Measurements from ENCODE around the gene MOB1B.
A peak's percentile ranks its signal among the peaks of the same experiment; 100 is the strongest.
"Not testable (repeated sequence)": the region's sequence is repeated elsewhere in the genome, so short reads cannot be mapped to it uniquely, and the experiment has no call there.

Gene MOB1B

DNA sequence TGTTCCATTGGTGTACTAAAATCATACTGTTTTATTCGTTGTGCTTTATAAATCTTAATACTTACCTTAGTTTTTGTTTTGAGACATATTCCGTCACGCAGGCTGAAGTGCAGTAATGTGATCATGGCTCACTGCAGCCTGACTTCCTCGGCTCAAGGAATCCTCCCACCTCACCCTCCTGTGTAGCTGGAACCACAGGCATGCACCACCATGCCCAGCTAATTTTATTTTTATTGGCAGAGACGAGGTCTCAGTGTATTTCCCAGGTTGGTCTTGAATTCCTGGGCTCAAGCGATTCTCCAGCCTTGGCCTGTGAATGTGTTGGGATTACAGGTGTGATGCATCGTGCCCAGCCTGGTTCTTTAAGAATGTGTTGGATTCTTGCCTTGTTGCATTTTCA is 66.9 kb downstream of the MOB1B start:
- no peak for DNase-seq

DNA sequence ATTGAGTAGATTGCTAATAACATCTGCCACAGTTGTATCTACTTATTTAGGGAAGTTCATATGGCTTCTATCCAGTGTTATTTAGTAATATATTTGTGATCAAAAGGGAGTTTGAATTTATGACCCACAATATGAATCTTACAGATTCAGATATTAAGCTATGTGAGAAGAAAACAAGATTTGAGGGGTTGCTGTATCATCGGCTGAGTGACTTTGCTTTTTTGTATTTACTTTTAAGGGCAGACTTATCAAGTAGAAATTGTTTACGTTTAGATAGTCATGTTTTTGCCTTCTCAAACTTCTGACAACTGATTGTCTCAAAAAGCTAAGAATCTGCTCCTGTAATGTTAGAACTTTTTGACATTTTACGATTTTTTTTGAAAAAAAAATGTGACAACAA is 74.1 kb downstream of the MOB1B start:
- DNase-seq = no peak

GRCh38 chr4:70979445-70980008 is 77.4 kb downstream of the MOB1B start:
- DNase-seq = no peak

- no peak for DNase-seq
These were observed 78.0 kb downstream of the MOB1B start for GRCh38 chr4:70980196-70980595.

- DNase-seq = no peak
These were observed 81.9 kb downstream of the MOB1B start for GRCh38 chr4:70984106-70984505.

GRCh38 chr4:70984589-70984988 is 82.4 kb downstream of the MOB1B start:
- no peak for DNase-seq

DNA sequence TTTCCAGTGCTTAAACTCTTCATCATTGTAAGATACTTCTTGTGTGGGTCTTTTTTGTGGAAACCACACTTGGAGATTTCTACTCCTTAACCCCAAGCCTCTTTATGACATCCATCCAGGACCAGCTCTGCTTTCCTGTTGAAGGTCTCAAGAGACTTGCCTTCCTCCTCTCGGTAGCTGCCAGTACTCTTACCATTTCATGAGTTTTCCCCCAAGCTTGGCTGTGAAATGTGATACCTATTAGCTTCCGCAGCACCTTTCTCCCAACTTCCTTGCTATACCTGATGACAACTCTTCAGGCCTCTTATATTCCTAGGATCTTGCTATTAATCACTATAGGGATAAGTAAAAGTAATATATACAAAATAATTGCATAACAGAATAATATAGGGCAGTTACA is 89.4 kb downstream of the MOB1B start:
- DNase-seq = no peak

GRCh38 chr4:70992391-70992881 is 90.3 kb downstream of the MOB1B start:
- DNase-seq = no peak

DNA sequence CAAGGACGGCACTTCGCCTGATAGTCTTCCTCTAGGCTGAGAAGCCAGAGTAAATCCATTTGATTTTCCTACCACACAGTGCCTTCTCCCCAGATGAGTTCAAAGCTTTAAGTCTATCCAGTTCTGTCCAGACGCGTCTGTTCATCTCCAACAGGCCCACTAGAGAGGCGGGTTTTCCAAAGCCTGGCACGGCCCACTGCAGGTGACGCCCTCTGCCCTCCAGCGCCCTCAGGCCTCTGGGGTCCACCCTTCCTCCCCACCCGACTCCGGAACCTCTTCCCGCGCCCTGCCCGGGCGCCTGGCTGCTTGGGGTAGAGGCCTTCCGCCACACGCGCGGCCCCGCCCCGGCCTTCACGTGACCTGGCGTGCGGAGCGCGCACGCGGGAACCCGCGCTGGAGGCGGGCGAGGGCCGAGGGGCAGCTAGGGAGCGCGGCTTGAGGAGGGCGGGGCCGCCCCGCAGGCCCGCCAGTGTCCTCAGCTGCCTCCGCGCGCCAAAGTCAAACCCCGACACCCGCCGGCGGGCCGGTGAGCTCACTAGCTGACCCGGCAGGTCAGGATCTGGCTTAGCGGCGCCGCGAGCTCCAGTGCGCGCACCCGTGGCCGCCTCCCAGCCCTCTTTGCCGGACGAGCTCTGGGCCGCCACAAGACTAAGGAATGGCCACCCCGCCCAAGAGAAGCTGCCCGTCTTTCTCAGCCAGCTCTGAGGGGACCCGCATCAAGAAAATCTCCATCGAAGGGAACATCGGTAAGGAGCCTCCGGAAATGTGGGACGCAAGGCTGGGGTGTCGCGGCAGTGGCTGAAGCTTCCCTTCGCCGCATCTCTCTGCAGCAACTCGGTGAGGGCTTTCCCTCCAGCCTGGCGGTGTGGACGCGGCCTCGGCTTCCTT is 91.3 kb downstream of the MOB1B start, which contains the start of gene DCK:
TSS of gene DCK (plus strand) at position 469 of the 888 bp plus-strand sequence. CDS start at position 656, 187 bp downstream.
- DNase-seq = peak; percentile 80

- DNase-seq = no peak
These were observed 91.8 kb downstream of the MOB1B start for GRCh38 chr4:70994069-70994366.

GRCh38 chr4:70994387-70995099 is 92.4 kb downstream of the MOB1B start:
- DNase-seq = no peak

DNA sequence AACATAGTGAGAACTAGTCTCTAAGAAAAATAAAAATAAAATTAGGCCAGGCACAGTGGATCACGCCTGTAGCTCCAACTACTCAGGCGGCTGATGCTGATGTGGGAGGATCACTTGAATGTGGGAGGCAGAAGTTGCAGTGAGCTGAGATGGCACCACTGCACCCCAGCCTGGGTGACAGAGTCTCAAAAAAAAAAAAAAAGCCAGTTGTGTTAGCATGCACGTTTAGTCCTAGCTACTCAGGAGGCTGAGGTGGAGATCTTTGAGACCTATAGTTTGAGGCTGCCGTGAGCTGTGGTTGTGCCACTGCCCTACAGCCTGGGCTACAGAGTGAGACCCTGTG is 93.8 kb downstream of the MOB1B start:
- DNase-seq = no peak

DNA sequence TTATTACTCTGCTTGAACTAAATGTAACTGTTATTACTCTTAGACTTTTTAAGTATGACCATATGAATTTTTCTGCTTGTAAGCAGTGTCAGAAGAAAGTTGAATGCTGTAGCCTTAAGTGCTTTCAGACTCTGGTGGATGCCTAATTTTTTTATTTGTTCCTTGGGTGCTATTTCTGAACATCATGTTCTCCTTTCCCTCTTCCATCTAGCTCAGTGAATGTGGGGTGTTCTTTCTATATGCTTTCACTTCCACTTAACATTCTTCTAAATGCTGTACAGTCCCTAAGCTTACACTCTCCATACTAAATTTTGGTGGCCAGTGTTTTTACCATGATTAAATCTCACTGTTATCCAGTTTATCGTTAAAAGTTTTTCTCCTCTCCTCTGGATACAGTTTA is 94.9 kb downstream of the MOB1B start:
- DNase-seq = no peak

- no peak for DNase-seq
These were observed 95.4 kb downstream of the MOB1B start for GRCh38 chr4:70997546-70997945.

DNA sequence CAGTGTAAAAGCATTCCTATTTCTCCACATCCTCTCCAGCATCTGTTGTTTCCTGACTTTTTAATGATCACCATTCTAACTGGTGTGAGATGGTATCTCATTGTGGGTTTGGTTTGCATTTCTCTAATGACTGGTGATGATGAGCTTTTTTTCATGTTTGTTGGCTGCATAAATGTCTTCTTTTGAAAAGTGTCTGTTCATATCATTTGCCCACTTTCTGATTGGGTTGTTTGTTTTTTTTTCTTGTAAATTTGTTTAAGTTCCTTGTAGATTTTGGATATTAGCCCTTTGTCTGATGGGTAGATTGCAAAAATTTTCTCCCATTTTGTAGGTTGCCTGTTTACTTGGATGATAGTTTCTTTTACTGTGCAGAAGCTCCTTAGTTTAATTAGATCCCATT is 97.5 kb downstream of the MOB1B start:
- DNase-seq = not testable (repeated sequence)

- not testable (repeated sequence) for DNase-seq
These were observed 99.2 kb downstream of the MOB1B start for GRCh38 chr4:71001363-71001762.

DNA sequence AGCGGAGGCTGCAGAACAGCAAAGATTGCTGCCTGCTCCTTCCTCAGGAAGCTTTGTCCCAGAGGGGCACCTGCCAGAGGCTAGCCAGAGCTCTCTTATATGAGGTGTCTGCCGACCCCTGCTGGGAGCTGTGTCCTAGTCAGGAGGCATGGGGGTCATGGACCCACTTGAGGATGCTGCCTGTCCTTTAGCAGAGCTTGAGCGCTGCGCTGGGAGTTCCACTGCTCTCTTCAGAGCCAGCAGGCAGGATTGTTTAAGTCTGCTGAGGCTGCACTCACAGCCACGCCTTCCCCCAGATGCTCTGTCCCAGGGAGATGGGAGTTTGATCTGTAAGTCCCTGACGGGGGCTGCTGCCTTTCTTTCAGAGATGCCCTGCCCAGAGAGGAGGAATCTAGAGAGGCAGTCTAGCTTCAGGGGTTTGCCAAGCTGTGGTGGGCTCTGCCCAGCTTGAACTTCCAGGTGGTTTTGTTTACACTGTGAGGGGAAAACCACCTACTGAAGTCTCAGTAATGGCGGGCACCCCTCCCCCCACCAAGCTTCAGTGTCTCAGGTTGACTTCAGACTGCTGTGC is 102.2 kb downstream of the MOB1B start:
- no peak for DNase-seq

DNA sequence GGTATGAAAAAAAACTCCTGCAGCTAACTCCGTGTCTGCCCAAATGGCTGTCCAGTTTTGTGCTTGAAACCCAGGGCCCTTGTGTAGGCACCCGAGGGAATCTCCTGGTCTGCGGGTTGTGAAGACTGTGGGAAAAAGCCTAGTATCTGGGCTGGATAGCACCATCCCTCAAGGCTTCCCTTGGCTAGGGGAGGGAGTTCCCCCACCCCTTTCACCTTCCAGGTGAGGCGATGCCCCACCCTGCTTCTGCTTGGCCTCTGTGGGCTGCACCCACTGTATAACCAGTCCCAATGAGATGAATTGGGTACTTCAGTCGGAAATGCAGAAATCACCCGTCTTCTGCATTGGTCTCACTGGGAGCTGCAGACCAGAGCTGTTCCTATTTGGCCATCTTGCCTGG is 102.9 kb downstream of the MOB1B start:
- not testable (repeated sequence) for DNase-seq

GRCh38 chr4:71006203-71006907 is 104.2 kb downstream of the MOB1B start:
- no peak for DNase-seq

- no peak for DNase-seq
These were observed 106.0 kb downstream of the MOB1B start for GRCh38 chr4:71008196-71008595.

GRCh38 chr4:71009086-71009485 is 106.9 kb downstream of the MOB1B start:
- DNase-seq = no peak

DNA sequence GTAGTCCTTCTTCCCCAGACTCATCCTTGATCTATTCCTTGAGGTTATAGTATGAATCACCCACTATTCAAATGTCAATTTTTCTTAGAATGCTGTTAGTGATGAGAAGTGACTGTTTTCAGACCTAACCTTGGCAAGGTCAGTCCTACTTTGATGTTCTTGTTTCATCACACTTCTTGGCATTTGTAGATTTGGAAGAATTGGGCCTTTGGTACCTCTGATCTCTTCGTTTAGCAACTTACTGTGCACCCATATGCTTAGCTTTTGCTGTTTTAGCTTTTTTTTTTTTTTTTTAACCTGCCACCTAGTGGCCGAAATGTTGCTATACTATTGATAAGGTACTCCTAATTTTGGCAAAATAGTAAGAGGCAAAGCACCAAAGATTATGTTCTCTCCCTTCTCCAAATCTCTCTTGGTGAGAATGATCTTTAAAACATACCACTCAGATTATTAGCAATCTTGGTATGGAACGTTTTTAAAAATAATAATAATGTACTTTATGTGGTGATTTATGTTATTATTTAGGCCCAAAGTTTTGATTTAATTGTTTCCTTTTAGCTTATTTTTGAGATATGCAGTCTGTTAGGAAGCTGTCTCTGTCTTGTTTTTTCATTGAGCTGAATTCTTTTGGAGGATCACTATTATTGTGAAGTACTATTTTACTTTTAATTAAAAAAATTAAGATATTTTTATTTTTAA is 107.9 kb downstream of the MOB1B start:
- no peak for DNase-seq
